ENCODE results near the gene ALDH1L1. TPM values are rescaled to one million over a fixed set of nuclear protein-coding genes. Genes with fewer than 3 reads are reported as not detected.

ALDH1L1 gene
- total RNA-seq, 1 experiment from 2014 or later, result 50.0 TPM

GRCh38 chr3:126125781-126126251 is 54.6 kb downstream of the ALDH1L1 start:
- no TSS peak for BruUV-seq (replicated peaks)
- Histone ChIP-seq H3K9me2 (ENCODE audit: insufficient read depth) (no peaks in the 10 kb centered on the region), H3K79me2 (ENCODE audit: low read depth) (no peaks in the 10 kb centered on the region), H3F3A (ENCODE audit: insufficient read depth, low read depth) (peaks cover 14% of the 10 kb centered on the region; the same call in 1 of the 2 replicates), H3K27me3 (ENCODE audit: insufficient read depth, low read depth) (no peaks in the 10 kb centered on the region), H3K27ac (no peak overlapping the region), H4K20me1 (ENCODE audit: insufficient read depth) (no peaks in the 10 kb centered on the region), H3K36me3 (ENCODE audit: low read depth) (no peaks in the 10 kb centered on the region), H2AFZ (no peak overlapping the region), H3K4me3 (no peak overlapping the region), H3K4me2 (no peak overlapping the region), H3K9me3 (ENCODE audit: insufficient read depth, low read depth) (no peaks in the 10 kb centered on the region), H3K4me1 (replicated peaks; ENCODE audit: insufficient read depth) (peaks cover 25% of the 10 kb centered on the region)
- intact Hi-C loops (cut with micrococcal nuclease; ENCODE audit: unreplicated experiment), result loop anchor here (5.0 kb wide), 2 partner anchors 159 to 209 kb away; partner anchors contain the start of gene ROPN1B
- no peak for DNase-seq
- ChIA-PET POLR2A (ENCODE audit: unreplicated experiment) (no interaction called here), CTCF (no interaction called here)
- TF ChIP-seq CTCF (conservative IDR thresholded peaks at IDR 0.05) (no peak), EZH2 (IDR thresholded peaks at IDR 0.05; ENCODE audit: low read depth) (no peak)

- Histone ChIP-seq H3K4me2 (no peak overlapping the region), H2AFZ (no peak overlapping the region), H3K9me2 (ENCODE audit: insufficient read depth) (no peaks in the 10 kb centered on the region), H3K27me3 (ENCODE audit: insufficient read depth, low read depth) (no peaks in the 10 kb centered on the region), H3K4me3 (no peak overlapping the region), H3F3A (ENCODE audit: insufficient read depth, low read depth) (peaks cover 14% of the 10 kb centered on the region; the same call in 1 of the 2 replicates), H4K20me1 (ENCODE audit: insufficient read depth) (no peaks in the 10 kb centered on the region), H3K9me3 (ENCODE audit: insufficient read depth, low read depth) (no peaks in the 10 kb centered on the region), H3K4me1 (replicated peaks; ENCODE audit: insufficient read depth) (peaks cover 20% of the 10 kb centered on the region), H3K36me3 (ENCODE audit: low read depth) (no peaks in the 10 kb centered on the region), H3K27ac (no peak overlapping the region), H3K79me2 (ENCODE audit: low read depth) (no peaks in the 10 kb centered on the region)
- BruUV-seq (replicated peaks), result no TSS peak
- ChIA-PET POLR2A (ENCODE audit: unreplicated experiment) (no interaction called here), CTCF (no interaction called here)
- DNase-seq, result no peak
- intact Hi-C loops (cut with micrococcal nuclease; ENCODE audit: unreplicated experiment), result loop anchor here (5.0 kb wide), 2 partner anchors 158 to 208 kb away; partner anchors contain the start of gene ROPN1B
- no peak for TF ChIP-seq CTCF (conservative IDR thresholded peaks at IDR 0.05)
- no peak for TF ChIP-seq EZH2 (IDR thresholded peaks at IDR 0.05; ENCODE audit: low read depth)
These were observed 55.0 kb downstream of the ALDH1L1 start for GRCh38 chr3:126125341-126125740.

DNA sequence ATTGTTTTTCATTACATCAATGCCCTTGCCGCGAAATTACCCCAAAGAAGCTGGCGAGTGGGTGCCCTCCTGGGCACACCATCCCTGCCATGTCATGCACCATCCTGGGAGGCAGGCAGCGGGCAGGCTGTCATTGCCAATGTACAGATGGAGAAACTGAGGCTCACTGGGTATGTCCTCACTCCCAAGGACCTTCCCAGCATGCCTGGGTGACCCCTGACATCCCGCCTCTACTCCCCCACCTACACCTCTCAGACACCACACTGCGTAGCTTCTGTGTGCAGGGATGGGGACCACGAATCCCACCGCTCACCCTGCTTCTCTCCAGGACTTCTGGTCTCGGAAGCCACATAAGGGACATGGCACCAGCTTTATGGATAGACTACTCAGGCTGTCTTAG is 55.5 kb downstream of the ALDH1L1 start:
- TF ChIP-seq EZH2 (IDR thresholded peaks at IDR 0.05; ENCODE audit: low read depth) (no peak), CTCF (conservative IDR thresholded peaks at IDR 0.05) (no peak)
- Histone ChIP-seq H3K36me3 (ENCODE audit: low read depth) (no peaks in the 10 kb centered on the region), H3K4me1 (replicated peaks; ENCODE audit: insufficient read depth) (peaks cover 15% of the 10 kb centered on the region), H3K27ac (no peak overlapping the region), H3K79me2 (ENCODE audit: low read depth) (no peaks in the 10 kb centered on the region), H3K9me3 (ENCODE audit: insufficient read depth, low read depth) (no peaks in the 10 kb centered on the region), H2AFZ (no peak overlapping the region), H3F3A (ENCODE audit: insufficient read depth, low read depth) (peaks cover 11% of the 10 kb centered on the region; the same call in 1 of the 2 replicates), H3K9me2 (ENCODE audit: insufficient read depth) (no peaks in the 10 kb centered on the region), H3K4me2 (no peak overlapping the region), H4K20me1 (ENCODE audit: insufficient read depth) (no peaks in the 10 kb centered on the region), H3K4me3 (no peak overlapping the region), H3K27me3 (ENCODE audit: insufficient read depth, low read depth) (no peaks in the 10 kb centered on the region)
- BruUV-seq (replicated peaks), result no TSS peak
- DNase-seq, result no peak
- CTCF ChIA-PET, result no interaction called here
- intact Hi-C loops (cut with micrococcal nuclease; ENCODE audit: unreplicated experiment), result loop anchor here (5.0 kb wide), 2 partner anchors 158 to 208 kb away; partner anchors contain the start of gene ROPN1B
- POLR2A ChIA-PET (ENCODE audit: unreplicated experiment), result no interaction called here
